Muscle layer of duodenum (tissue), 2 donors: ENCODE results near the gene UBE2O.

ENCODE experiments used
- H3K27ac ChIP-seq: one replicate; pipeline ENCODE4 v1.7.0; 2013; ENCODE audit warnings: mild to moderate bottlenecking, low read length
- H3K27me3 ChIP-seq: one replicate; pipeline ENCODE4 v1.7.0; 2013; ENCODE audit warnings: low read depth, mild to moderate bottlenecking, control low read depth, low read length
- H3K36me3 ChIP-seq, 2 donors: one replicate each; pipeline ENCODE4 v1.7.0; 2013; ENCODE audit warnings: low read length in 2 of 2, control low read depth in 1 of 2, mild to moderate bottlenecking in 1 of 2; ENCODE audit not compliant: insufficient read depth in 2 of 2, control insufficient read depth in 1 of 2
- H3K4me1 ChIP-seq, 2 donors: one replicate each; pipeline ENCODE4 v1.7.0; 2013; ENCODE audit warnings: low read length in 2 of 2, mild to moderate bottlenecking in 2 of 2, control low read depth in 1 of 2, moderate library complexity in 1 of 2; ENCODE audit not compliant: insufficient read depth in 2 of 2, control insufficient read depth in 1 of 2
- H3K4me3 ChIP-seq, 2 donors: one replicate each; pipeline ENCODE4 v1.7.0; 2013; ENCODE audit warnings: low read length in 2 of 2, low read depth in 1 of 2, mild to moderate bottlenecking in 1 of 2
- H3K9me3 ChIP-seq, 2 donors: one replicate each; pipeline ENCODE4 v1.7.0; 2013; ENCODE audit warnings: low read length in 2 of 2, control low read depth in 1 of 2, mild to moderate bottlenecking in 1 of 2; ENCODE audit not compliant: control insufficient read depth in 1 of 2
- donor health status: healthy.

Gene UBE2O

DNA sequence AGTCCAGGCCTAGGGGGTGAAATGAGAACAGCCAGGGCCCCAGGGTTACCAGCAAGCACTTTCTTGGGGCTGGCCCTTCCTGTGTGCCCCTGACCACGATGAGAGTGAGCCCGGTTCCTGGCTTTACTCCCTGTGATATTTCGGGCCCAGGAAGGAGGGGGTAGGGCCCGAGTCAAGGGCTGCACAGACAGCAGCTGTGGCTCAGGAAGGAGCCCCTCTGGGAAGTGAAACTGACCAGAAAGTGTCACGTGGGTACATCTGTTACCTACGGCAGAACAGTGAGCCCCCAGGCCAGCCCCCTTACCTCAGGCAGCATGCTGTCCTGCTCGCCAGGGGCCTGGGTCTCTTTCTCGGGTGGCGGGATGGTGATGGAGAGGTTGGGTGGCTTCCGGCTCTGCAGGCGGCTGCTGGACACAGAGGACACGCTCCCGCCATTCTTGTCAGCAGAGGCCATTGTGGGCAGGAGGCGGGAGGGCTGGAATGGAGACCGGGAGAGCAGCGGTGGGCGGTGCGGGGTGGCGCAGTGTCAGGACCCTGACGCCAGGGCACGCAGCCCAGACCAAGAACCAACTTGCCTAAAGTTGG, 28.2 kb upstream of the UBE2O start:
- Histone ChIP-seq H3K4me3 (no peak overlapping the region), H3K9me3 (no peaks in the 10 kb centered on the region), H3K27me3 (no peaks in the 10 kb centered on the region), H3K36me3 (no peaks in the 10 kb centered on the region), H3K4me1 (peaks cover 0 to 4% of the 10 kb centered on the region in 2 donors), H3K27ac (no peak overlapping the region)

DNA sequence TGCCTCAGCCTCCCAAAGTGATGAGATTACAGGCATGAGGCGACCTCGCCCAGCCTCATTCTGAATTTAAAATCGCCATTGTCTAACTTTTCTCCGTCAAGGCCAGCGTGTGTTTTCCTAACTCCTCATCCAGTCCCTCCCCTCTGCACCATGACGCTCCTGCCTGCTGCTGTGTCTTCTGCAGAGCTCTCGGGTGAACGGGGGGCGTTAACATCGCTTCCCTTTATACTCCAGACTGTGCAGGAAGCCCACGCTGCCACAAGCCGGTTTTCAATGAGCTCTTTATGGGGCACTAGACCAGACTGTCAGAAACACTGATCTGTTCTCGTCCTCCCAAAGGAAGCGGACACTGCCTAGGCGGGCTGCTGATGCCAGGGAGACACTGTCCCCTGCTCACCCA, 27.7 kb upstream of the UBE2O start:
- H3K27me3 ChIP-seq = no peaks in the 10 kb centered on the region
- peaks cover 0 to 4% of the 10 kb centered on the region in 2 donors for H3K4me1 ChIP-seq
- no peaks in the 10 kb centered on the region for H3K9me3 ChIP-seq
- H3K4me3 ChIP-seq = no peak overlapping the region
- H3K36me3 ChIP-seq = no peaks in the 10 kb centered on the region
- H3K27ac ChIP-seq = no peak overlapping the region

DNA sequence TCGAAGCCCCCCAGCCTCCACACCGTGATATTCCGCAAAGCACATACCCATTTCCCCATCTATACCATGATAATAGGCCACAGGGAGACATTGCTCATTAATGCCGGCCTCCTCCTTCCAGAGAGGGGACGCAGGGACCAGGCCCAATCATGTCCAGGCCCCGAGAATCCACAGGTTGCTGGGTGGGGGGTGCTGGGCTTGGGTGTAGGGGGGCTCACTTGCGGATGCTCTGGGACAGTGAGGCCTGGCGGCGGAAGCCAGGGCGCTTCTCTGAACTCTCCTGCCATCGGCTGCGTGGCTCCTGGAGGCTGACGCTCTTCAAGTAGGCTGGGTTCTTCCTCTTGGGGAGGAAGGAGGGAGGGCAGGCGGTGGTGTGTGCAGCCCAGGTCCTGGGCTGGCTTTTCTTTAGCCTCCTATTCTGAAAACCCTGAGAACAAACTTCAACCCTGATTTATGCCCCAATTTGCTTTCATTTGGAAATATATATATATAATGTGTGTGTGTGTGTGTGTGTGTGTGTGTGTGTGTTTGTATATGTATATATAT, 26.6 kb upstream of the UBE2O start:
- Histone ChIP-seq H3K4me1 (peaks cover 0 to 4% of the 10 kb centered on the region in 2 donors), H3K36me3 (no peaks in the 10 kb centered on the region), H3K27ac (no peak overlapping the region), H3K27me3 (no peaks in the 10 kb centered on the region), H3K9me3 (no peaks in the 10 kb centered on the region), H3K4me3 (no peak overlapping the region)

DNA sequence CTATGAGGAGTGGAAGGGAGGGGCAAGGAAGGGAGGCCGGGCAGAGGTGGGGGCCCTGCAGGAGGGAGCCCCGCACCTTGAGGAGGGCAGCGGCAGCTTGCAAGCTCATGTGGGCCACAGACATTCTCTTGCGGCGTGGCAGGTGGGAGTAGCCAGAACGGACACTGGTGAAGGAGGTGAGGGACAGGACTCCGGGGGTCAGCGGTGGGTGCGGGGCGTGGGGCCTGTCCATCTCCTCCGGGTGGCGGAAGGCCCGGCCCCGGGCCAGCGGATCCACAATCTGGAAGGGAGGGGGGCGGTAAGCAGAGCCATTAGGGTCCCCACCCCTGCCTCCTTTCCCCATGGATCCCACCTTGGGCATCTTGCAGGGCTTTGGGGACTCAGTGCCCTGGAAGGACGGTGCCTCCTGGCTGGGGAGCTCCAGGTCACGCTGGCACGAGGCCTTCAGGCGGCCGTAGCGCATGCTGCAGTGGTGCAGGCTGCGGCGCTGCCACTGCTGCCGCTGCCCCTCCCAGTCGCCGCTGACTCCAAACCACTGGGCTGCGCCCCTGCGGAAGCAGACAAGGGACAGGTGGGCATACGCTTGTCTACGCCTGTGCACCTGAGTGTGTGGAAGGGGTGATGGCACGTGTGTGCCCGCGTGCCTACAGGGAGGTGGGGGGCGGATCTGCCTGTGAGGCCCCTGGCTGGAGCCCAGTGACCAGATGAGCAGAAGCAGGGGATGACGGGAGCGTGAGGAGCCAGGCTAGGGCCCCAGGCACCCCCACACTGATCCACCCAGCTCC, 26.0 kb upstream of the UBE2O start:
- Histone ChIP-seq H3K27ac (no peak overlapping the region), H3K9me3 (no peaks in the 10 kb centered on the region), H3K27me3 (no peaks in the 10 kb centered on the region), H3K4me1 (peaks cover 0 to 4% of the 10 kb centered on the region in 2 donors), H3K36me3 (no peaks in the 10 kb centered on the region), H3K4me3 (no peak overlapping the region)

DNA sequence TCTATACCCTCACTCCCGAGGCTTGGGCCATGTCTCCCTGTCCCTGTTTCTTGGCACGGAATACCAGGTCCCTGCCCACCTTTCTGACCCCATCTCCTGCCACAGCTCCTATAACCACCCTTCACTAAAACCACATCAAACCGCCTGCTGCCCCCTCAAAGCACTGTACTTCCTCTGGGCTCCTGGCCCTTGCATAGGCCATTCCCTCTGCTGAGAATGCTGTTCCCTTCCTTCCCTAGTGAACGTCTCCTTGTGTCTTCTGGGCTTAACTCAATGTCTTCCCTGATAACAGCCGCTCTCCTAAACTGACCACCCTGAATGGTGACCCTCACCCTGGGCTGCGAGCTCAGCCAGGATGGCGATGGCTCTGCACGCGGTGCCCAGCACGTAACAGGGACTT, 25.1 kb upstream of the UBE2O start:
- Histone ChIP-seq H3K27me3 (no peaks in the 10 kb centered on the region), H3K36me3 (peaks cover 0 to 2% of the 10 kb centered on the region in 2 donors), H3K9me3 (no peaks in the 10 kb centered on the region), H3K4me3 (no peak overlapping the region), H3K27ac (no peak overlapping the region), H3K4me1 (peaks cover 0 to 4% of the 10 kb centered on the region in 2 donors)

DNA sequence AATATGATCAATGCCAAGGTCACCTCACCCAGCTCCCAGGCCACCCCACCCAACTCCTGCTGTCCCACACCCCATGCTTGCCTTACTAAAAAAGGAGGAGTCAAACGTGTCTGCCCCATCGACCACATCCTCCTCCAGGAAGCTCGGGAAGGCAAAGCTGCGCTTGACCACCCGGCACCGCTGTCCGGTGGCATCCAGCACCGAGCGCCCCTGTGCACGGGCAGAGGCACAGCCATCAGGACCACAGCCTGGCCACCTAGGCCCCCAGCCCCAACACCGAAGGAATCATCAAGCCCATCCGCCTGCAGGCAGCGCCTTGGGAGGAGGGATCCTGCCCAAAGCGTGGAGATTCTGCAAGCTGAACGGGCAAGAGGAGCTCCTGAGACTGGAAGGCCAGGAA, 24.6 kb upstream of the UBE2O start:
- Histone ChIP-seq H3K36me3 (peaks cover 0 to 8% of the 10 kb centered on the region in 2 donors), H3K4me1 (peaks cover 0 to 4% of the 10 kb centered on the region in 2 donors), H3K27me3 (no peaks in the 10 kb centered on the region), H3K9me3 (no peaks in the 10 kb centered on the region), H3K4me3 (no peak overlapping the region), H3K27ac (no peak overlapping the region)

DNA sequence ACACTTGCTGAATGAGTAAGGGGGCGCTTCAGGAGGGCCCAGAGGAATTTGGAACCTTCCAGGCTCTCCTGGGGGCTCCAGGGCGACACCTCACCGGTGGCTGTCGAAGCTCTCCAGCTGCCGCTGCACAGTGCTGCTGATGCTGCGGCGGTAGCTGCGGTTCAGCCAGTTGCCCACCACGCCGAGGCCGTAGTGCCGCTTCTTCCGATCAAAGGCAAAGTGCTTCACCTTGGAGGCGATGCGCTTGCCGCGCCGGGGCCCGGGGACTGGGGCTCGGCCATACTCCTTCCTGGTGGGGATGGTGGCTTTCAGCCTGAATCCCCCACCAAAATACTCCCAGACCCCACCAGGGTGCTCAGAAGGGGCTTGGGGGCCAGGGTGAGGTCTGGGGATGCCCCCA, 23.8 kb upstream of the UBE2O start:
- no peaks in the 10 kb centered on the region for H3K27me3 ChIP-seq
- peaks cover 0 to 16% of the 10 kb centered on the region in 2 donors for H3K36me3 ChIP-seq
- H3K9me3 ChIP-seq = no peaks in the 10 kb centered on the region
- H3K4me3 ChIP-seq = no peak overlapping the region
- H3K27ac ChIP-seq = no peak overlapping the region
- H3K4me1 ChIP-seq = peaks cover 0 to 4% of the 10 kb centered on the region in 2 donors

DNA sequence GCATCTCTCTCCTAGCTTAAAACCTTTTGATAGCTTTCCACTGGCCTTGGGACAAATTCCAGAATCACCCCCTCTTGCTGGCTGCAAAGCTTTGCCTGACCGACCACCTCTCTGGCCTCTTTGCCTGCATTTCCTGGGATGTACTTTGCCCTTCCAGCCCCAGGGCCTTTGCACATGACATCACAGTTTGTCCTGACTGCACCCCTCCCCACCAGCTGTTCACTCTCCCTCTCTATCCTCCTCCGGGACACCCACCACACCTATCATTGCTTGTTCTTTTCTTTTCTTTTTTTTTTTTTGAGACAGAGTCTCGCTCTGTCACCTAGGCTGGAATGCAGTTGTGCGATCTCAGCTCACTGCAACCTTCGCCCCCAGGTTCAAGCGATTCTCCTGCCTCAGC, 22.4 kb upstream of the UBE2O start:
- no peak overlapping the region for H3K4me3 ChIP-seq
- H3K9me3 ChIP-seq = no peaks in the 10 kb centered on the region
- no peak overlapping the region for H3K27ac ChIP-seq
- no peaks in the 10 kb centered on the region for H3K4me1 ChIP-seq
- H3K36me3 ChIP-seq = peaks cover 0 to 17% of the 10 kb centered on the region in 2 donors
- H3K27me3 ChIP-seq = no peaks in the 10 kb centered on the region

DNA sequence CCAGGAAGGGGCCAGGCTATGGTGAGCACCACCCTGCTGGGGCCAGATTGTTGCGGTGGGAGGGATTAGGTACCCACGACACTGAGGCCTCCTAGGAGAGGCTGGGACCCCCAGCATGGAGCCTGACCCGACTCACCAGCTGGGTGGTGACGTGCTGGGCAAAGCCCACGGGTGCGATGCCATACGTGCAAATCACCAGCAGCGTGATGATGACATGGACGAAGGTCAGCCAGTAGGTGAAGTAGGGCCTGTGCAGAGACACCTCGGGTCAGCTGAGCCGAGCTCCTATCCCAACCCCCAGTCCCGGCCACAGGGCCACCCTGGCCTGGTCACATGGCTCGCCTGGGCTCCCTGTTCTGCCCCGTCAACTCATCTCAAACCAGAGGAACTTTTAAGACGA, 21.9 kb upstream of the UBE2O start:
- H3K27me3 ChIP-seq = no peaks in the 10 kb centered on the region
- no peaks in the 10 kb centered on the region for H3K9me3 ChIP-seq
- no peak overlapping the region for H3K4me3 ChIP-seq
- H3K36me3 ChIP-seq = peaks cover 0 to 17% of the 10 kb centered on the region in 2 donors
- no peak overlapping the region for H3K27ac ChIP-seq
- H3K4me1 ChIP-seq = no peaks in the 10 kb centered on the region

DNA sequence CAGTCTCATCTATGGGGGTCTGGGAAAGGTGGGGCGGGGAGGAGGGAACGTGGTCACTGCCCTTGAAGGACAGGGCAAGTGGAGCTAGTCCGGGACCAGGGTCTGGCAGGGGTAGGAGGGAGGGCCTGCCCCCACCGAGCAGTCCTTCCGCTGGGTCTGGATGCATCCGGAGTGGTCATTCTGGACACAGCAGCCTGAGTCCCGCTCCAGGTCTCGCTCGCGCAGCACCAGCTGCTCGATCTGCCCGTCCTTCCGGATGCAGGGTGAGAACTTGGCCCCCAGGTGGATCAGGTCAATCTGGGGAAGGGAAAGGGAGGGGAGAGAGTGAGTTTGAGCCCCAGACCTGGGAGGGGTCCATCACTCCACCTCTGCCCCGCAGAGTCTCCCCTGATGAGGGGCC, 21.3 kb upstream of the UBE2O start:
- H3K27me3 ChIP-seq = no peaks in the 10 kb centered on the region
- H3K9me3 ChIP-seq = no peaks in the 10 kb centered on the region
- no peaks in the 10 kb centered on the region for H3K4me1 ChIP-seq
- no peak overlapping the region for H3K4me3 ChIP-seq
- peaks cover 0 to 17% of the 10 kb centered on the region in 2 donors for H3K36me3 ChIP-seq
- H3K27ac ChIP-seq = no peak overlapping the region

DNA sequence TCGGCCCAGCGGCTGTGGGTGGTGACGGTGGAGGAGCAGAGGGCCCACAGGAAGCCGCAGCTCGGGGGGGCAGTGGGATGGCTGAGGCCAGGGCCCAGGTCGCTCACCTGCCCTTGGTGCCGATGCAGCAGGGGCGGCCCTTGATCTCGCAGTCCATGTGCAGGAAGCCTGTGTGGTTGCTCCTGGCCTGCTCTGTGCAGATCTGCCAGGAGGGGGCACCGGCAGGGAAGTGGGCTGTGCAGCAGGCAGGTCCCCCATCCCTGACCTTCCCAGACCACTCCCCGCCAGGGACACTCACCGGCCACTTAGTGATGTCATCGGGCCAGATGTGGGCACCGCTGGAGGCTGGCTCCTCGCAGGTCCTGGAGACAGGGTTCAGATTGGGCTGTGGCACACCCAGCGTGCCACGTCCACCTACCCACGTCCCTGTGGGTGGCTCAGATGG, 20.6 kb upstream of the UBE2O start:
- Histone ChIP-seq H3K4me3 (no peak overlapping the region), H3K36me3 (peaks cover 0 to 17% of the 10 kb centered on the region in 2 donors), H3K4me1 (no peaks in the 10 kb centered on the region), H3K27ac (no peak overlapping the region), H3K27me3 (no peaks in the 10 kb centered on the region), H3K9me3 (no peaks in the 10 kb centered on the region)
